AG04449 (cell line): ENCODE data around the gene ANO1.

ENCODE experiments used
- CTCF ChIA-PET: fragments of 350-600 bp; formaldehyde crosslinking; extraction: SDS; loops from one replicate; lab custom pipeline; 2021; ENCODE audit warnings: antibody characterized with exemption; lab: Yijun Ruan, JAX
- POLR2A ChIA-PET: fragments of 400-600, 350-600 bp; formaldehyde crosslinking; extraction: SDS; loops from one replicate; lab custom pipeline; 2020; ENCODE audit warnings: antibody characterized with exemption, inconsistent platforms; lab: Yijun Ruan, JAX
- DNase-seq: peaks from one replicate; pipeline ENCODE4 v3.0.0-alpha.2; 2010; ENCODE audit warnings: low read depth, low spot score
- H3K4me3 ChIP-seq: 2 replicates; pipeline ENCODE4 v1.5.1; 2011; ENCODE audit warnings: low read depth, mild to moderate bottlenecking, control low read depth, low read length
- CTCF ChIP-seq: IDR thresholded peaks from one replicate; pipeline ENCODE4 v1.5.1; 2011; ENCODE audit warnings: mild to moderate bottlenecking, moderate library complexity, low read length, control low read depth, inconsistent platforms; ENCODE audit not compliant: insufficient read depth; ENCODE audit errors: missing control alignments

ANO1 gene

GRCh38 chr11:70088735-70089250 is 10.7 kb downstream of the ANO1 start:
- ChIA-PET CTCF (no interaction called here), POLR2A (no interaction called here)
- no peak overlapping the region for H3K4me3 ChIP-seq
- no peak for DNase-seq
- TF ChIP-seq CTCF, result no peak

GRCh38 chr11:70089631-70090030 is 11.5 kb downstream of the ANO1 start:
- no peak for DNase-seq
- H3K4me3 ChIP-seq, result no peak overlapping the region
- POLR2A ChIA-PET, result no interaction called here
- CTCF ChIA-PET, result no interaction called here
- no peak for TF ChIP-seq CTCF

GRCh38 chr11:70090961-70091381 is 12.9 kb downstream of the ANO1 start:
- no peak overlapping the region for H3K4me3 ChIP-seq
- ChIA-PET CTCF (no interaction called here), POLR2A (no interaction called here)
- no peak for DNase-seq
- no peak for TF ChIP-seq CTCF

GRCh38 chr11:70091638-70092037 is 13.5 kb downstream of the ANO1 start:
- CTCF ChIA-PET, result no interaction called here
- DNase-seq, result no peak

GRCh38 chr11:70092959-70093715 is 15.0 kb downstream of the ANO1 start:
- ChIA-PET CTCF (no interaction called here), POLR2A (no interaction called here)
- no peak for DNase-seq
- no peak overlapping the region for H3K4me3 ChIP-seq
- no peak for TF ChIP-seq CTCF

More at GRCh38 chr11:70091638-70092037, 13.5 kb downstream of the ANO1 start:
- TF ChIP-seq CTCF, result no peak
- POLR2A ChIA-PET, result no interaction called here
- H3K4me3 ChIP-seq, result no peak overlapping the region

- CTCF ChIA-PET, result interaction anchor here (1.5 kb wide), 1 partner anchor 177 kb away, joined by 6 read pairs; no protein-coding TSS in a partner anchor
- DNase-seq, result no peak
- POLR2A ChIA-PET, result interaction anchor here (0.6 kb wide), 1 partner anchor 17 kb away, joined by 3 read pairs; no protein-coding TSS in a partner anchor
- no peak overlapping the region for H3K4me3 ChIP-seq
- no peak for TF ChIP-seq CTCF
These were observed 17.6 kb downstream of the ANO1 start for GRCh38 chr11:70095541-70096252.
